GM23338 (cell line): ENCODE measurements around the gene NPAS3.

Experiments used
- JUNB ChIP-seq: IDR thresholded peaks from one replicate; pipeline ENCODE4 v1.6.1; 2016; ENCODE audit warnings: antibody characterized with exemption; ENCODE audit not compliant: unreplicated experiment
- ZNF331 ChIP-seq: fragments of 250-450 bp; sonication (Bioruptor Pico); IDR thresholded peaks from 2 replicates; pipeline ENCODE4 v1.5.0; 2020; ENCODE audit warnings: low read depth, mild to moderate bottlenecking, moderate library complexity
- TF ChIP-seq, protein P1 (sequence below), 2 experiments: fragments of 200-600 bp in 1 of 2; sonication (generic) in 1 of 2; conservative IDR thresholded peaks; 2 replicates each; pipeline versions ENCODE4 v1.5.1 to v1.6.1; 2016 to 2017; ENCODE audit warnings: antibody characterized with exemption in 2 of 2, low read depth in 2 of 2, mild to moderate bottlenecking in 2 of 2, moderate library complexity in 1 of 2

DNA sequence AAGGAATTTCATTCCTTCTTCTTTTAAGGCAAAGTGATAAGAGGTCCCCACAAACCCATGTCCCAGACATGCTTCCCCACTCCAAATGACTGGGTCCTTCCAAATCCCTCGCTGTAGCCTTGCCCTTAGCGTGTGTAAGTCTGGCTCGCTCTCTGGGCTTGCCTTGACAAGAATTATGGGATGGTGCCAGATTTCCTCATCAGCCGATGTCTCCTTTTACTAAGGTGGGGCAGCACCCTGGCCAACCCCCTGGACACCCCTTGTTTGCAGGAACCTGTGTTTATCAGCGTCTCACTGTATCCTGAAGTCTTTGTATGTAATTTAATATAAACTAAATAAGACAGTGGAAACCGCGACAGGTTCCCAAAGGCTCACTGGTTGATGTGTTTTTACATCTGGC, 518.9 kb downstream of the NPAS3 start:
- TF ChIP-seq JUNB (no peak), ZNF331 (CRISPR knock-in tag) (no peak)
- TF ChIP-seq, protein P1, sequence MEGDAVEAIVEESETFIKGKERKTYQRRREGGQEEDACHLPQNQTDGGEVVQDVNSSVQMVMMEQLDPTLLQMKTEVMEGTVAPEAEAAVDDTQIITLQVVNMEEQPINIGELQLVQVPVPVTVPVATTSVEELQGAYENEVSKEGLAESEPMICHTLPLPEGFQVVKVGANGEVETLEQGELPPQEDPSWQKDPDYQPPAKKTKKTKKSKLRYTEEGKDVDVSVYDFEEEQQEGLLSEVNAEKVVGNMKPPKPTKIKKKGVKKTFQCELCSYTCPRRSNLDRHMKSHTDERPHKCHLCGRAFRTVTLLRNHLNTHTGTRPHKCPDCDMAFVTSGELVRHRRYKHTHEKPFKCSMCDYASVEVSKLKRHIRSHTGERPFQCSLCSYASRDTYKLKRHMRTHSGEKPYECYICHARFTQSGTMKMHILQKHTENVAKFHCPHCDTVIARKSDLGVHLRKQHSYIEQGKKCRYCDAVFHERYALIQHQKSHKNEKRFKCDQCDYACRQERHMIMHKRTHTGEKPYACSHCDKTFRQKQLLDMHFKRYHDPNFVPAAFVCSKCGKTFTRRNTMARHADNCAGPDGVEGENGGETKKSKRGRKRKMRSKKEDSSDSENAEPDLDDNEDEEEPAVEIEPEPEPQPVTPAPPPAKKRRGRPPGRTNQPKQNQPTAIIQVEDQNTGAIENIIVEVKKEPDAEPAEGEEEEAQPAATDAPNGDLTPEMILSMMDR (conservative IDR thresholded peaks at IDR 0.05; ENCODE audit: low read depth in 2 of 2), result no peak
